Brain pericyte (primary cell): ENCODE measurements around the gene ZSCAN1.

Experiments used
- DNase-seq: peaks from one replicate; pipeline ENCODE4 v3.0.0-alpha.2; 2012; ENCODE audit warnings: low read depth, low spot score

ZSCAN1 gene

DNA sequence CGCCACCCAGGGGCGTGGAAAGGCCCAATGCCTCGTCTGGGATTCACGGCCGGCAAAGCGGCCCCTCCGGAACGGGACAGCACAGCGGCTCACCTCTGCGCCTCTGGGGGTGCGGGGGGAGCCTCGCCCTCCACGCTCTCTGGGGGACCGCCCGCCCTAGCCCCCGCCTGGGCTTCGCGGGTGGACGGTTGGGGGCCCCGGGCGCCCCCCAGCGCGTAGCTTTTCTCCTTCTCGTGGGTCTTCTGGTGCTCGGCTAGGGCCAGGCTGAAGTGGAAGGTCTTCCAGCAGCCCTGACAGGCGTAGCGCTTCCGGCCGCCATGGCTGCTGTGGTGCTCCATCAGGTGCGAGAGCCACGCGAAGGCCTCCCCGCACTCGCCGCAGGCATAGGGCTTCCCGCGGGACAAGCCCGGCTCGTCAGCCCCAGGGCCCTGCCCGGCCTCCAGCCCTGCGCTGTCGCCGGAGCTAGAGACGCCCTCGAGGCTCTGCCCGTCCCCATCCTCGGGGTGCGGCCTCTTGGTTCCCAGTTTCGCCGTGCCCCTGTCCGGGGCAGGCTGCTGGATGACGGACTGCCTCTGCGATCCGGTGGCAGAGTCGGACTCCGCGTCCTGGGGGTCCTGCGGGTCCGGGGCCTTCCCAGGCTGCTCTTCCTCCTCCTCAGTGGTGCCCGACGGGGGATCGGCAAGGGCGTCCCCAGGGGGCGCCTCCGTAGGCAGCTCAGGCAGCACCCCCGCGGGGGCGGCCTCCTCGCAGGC lies 50.9 kb downstream of the ZSCAN1 start:
- no peak for DNase-seq

DNA sequence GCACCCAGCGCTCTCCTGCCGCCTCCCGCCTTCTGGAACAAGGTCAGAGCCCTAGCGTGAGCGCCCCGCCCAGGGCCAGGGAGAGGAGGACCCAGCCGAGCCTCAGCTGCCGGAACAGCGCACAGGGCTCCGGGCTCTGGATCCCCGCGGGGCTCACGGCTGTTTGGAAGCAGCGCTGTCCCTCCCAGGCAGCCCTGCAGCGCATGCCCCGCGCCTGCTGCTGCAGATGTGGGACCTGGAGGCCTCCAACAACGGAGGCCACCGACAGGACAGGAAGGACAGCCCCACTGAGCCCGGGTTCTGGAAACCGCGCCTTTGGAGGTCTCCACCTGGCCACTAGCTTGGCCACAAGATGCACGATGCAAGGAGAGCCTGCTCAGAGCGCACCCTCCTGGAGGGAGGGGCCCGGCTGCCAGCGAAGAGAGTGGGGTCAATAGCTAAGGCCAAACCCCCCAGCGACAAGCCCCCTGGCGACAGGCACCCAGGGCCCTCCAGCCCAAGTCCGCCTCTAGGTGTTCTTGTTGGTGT lies 51.6 kb downstream of the ZSCAN1 start:
- no peak for DNase-seq

GRCh38 chr19:58086825-58087710 lies 53.2 kb downstream of the ZSCAN1 start:
- no peak for DNase-seq

DNA sequence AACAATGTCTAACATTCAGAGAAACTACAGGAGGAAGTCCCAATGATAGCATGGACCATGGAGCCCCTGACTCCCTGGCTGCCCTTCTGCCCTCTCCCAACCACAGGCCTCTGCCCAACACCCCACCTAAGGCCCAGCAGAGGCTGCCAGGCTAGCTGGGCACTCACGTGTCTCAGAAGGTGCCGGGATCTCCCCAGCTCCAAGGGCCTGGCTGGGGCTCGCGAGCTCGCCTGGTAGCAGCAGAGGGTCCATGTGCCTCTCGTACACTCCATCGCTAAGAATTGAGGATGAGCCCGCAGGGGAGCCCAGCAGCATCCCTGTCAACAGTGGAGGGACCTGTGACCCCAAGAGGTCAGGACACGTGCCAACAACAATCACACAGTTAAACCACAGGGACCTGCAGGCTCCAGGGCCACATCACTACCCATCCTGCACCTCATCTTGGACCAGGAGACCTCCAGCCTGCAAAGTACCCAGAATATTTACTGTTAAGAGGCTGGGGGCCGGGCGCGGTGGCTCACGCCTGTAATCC lies 54.8 kb downstream of the ZSCAN1 start:
- no peak for DNase-seq

DNA sequence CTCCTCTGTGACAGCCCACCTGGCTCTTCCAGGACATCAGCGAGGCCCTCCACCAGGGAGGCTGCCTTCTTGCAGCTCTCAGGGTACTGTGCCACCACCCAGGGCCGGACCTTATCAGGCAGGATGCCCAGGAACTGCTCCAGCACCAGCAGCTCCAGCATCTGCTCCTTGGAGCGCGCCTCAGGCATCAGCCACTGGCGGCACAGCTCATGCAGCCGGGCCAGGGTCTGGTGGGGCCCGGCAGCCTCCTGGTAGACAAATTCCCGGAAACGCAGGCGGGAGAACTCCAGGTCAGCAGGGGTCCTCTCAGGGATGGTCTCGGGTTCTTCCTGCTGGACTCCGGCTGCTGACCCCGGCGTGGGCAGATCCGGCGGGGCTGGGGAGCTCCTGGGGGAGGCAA lies 56.0 kb downstream of the ZSCAN1 start:
- DNase-seq = no peak

DNA sequence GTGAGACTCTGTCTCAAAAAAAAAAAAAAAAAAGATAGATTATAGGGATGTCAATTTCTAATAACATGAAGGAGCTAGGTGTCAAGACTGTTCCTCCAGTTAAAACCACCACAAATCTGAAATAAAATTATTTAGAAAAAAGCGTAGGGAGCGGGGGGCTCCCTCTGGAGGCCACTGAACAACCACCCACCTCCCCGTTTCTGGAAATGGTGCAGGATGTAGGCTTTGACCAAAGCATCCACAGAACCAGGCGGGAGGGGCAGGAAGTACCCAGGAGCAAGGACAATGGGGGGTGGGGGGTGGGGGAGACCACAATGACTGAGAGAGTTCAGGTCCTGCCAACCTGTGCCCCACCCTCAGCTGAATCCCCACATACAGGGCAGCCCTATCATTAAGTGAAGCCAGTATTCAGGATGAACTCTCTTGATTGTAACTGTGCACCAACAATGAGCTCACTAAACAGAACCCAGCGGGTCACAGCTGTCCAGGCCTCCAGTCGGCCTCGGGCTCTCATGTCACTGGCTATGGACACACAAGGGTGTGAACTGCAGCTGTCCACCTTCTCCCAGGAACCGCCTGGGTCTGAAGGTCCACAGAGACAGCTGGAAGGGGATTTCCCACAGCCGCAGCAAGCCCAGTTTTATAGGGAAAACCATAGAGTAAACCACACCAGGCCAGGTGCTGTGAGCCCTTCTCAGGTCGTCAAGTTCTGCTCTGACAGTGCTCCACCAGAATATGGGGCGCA lies 57.6 kb downstream of the ZSCAN1 start:
- no peak for DNase-seq

- DNase-seq = no peak
Observed at GRCh38 chr19:58093071-58093470, 59.2 kb downstream of the ZSCAN1 start.

GRCh38 chr19:58095328-58095727 lies 61.5 kb downstream of the ZSCAN1 start:
- no peak for DNase-seq

GRCh38 chr19:58096884-58097283 lies 63.1 kb downstream of the ZSCAN1 start:
- no peak for DNase-seq

- no peak for DNase-seq
Observed at GRCh38 chr19:58097349-58097748, 63.5 kb downstream of the ZSCAN1 start.

DNA sequence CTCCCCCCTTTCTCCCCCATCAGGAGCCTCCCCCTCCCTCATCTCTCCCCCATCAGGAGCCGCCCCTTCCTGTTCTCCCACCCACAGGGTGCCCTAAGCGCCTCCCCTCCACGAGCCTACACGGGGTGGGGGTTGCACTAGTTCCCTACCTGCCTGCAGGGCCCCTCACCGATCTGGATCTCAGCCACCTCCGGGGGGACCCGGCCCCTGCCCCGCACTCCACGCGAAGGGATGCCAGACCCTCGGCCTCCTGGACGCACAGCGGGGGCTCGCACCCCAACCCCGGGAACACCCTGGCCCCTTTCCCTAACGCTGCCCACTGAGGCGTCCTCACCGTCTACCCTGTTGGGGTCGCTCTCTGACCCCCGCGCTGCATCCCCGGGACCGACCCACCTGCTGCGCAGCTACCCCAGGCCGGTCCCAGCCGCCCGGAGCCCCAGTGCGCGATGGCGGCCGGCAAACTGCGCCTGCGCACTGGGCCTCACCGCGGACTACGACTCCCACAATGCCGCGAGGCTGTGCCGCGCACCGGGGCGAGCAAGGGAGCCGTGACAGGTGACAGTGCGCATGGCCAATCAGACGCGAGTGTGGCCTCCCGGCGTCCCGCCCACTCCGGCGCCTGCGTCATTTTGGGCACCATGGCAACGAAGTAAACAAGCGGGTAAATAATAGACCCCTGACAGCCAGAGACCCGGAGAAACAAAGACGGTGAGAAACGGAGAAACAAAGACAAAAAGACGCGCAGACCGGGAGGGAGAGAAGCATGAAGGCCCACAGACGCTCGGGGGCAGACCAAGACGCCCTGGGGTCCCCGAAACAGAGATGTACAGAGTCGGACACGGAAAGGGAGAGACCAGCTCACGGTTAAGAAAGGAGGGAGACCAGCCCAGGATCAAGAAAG lies 64.2 kb downstream of the ZSCAN1 start, which contains the start of gene ZSCAN18:
ZSCAN18 (minus strand) TSS at position 451 of the 901 bp plus-strand sequence. CDS start 7,964 bp downstream, outside the sequence.
- DNase-seq = peak; percentile 94

GRCh38 chr19:58098682-58098998 lies 64.8 kb downstream of the ZSCAN1 start:
- no peak for DNase-seq
